HEK293T (cell line): ENCODE data around the gene ZNF831.

Source experiments
- CTCF ChIA-PET: fragments of 350-600 bp; formaldehyde crosslinking; extraction: SDS; loops from one replicate; lab custom pipeline; 2021; ENCODE audit warnings: antibody characterized with exemption, inconsistent platforms; lab: Yijun Ruan, JAX
- POLR2A ChIA-PET: fragments of 350-600 bp; formaldehyde crosslinking; extraction: SDS; loops from one replicate; lab custom pipeline; 2020; ENCODE audit warnings: antibody characterized with exemption, inconsistent platforms; lab: Yijun Ruan, JAX
- DNase-seq: peaks from one replicate; pipeline ENCODE4 v3.0.0; 2012; ENCODE audit warnings: mixed read lengths; ENCODE audit errors: extremely low spot score
- ARNT ChIP-seq: fragments of 450-650 bp; IDR thresholded peaks from 2 replicates; pipeline ENCODE4 v1.6.1; 2017; ENCODE audit warnings: mild to moderate bottlenecking
- BHLHE40 ChIP-seq: fragments of 450-650 bp; IDR thresholded peaks from 2 replicates; pipeline ENCODE4 v1.6.1; 2016; ENCODE audit warnings: mild to moderate bottlenecking, moderate library complexity, borderline replicate concordance
- CTBP1 ChIP-seq: fragments of 450-650 bp; IDR thresholded peaks from 2 replicates; pipeline ENCODE4 v1.6.1; 2016; ENCODE audit warnings: borderline replicate concordance
- ELF4 ChIP-seq: fragments of 450-650 bp; IDR thresholded peaks from 2 replicates; pipeline ENCODE4 v1.6.1; 2017; ENCODE audit warnings: antibody characterized with exemption
- FOXA1 ChIP-seq: fragments of 450-650 bp; IDR thresholded peaks from 2 replicates; pipeline ENCODE4 v1.6.1; 2016; ENCODE audit warnings: mild to moderate bottlenecking
- FOXK2 ChIP-seq: fragments of 450-650 bp; IDR thresholded peaks from 2 replicates; pipeline ENCODE4 v1.6.1; 2016; ENCODE audit warnings: mild to moderate bottlenecking
- FOXM1 ChIP-seq: fragments of 450-650 bp; IDR thresholded peaks from 2 replicates; pipeline ENCODE4 v1.6.1; 2017; ENCODE audit warnings: mild to moderate bottlenecking, borderline replicate concordance
- HDGF ChIP-seq: fragments of 450-650 bp; IDR thresholded peaks from 2 replicates; pipeline ENCODE4 v1.6.1; 2017; ENCODE audit warnings: antibody characterized with exemption, borderline replicate concordance
- L3MBTL2 ChIP-seq: fragments of 450-650 bp; conservative IDR thresholded peaks from 2 replicates; pipeline ENCODE4 v1.6.1; 2016; ENCODE audit warnings: mild to moderate bottlenecking
- LEF1 ChIP-seq: fragments of 450-650 bp; IDR thresholded peaks from 2 replicates; pipeline ENCODE4 v1.6.1; 2017; ENCODE audit warnings: mild to moderate bottlenecking, borderline replicate concordance
- NFRKB ChIP-seq: fragments of 450-650 bp; IDR thresholded peaks from 2 replicates; pipeline ENCODE4 v1.6.1; 2016; ENCODE audit warnings: mild to moderate bottlenecking, moderate library complexity
- SP1 ChIP-seq: fragments of 450-650 bp; IDR thresholded peaks from 2 replicates; pipeline ENCODE4 v1.6.1; 2017
- SUZ12 ChIP-seq: fragments of 450-650 bp; IDR thresholded peaks from 2 replicates; pipeline ENCODE4 v1.6.1; 2016; ENCODE audit warnings: mild to moderate bottlenecking
- TARDBP ChIP-seq: fragments of 450-650 bp; IDR thresholded peaks from 2 replicates; pipeline ENCODE4 v1.6.1; 2016
- ZNF384 ChIP-seq: fragments of 450-650 bp; IDR thresholded peaks from 2 replicates; pipeline ENCODE4 v1.6.1; 2016
- TF ChIP-seq, protein P1 (sequence below): fragments of 450-650 bp; IDR thresholded peaks from 2 replicates; pipeline ENCODE4 v1.6.1; 2016

Gene ZNF831

DNA sequence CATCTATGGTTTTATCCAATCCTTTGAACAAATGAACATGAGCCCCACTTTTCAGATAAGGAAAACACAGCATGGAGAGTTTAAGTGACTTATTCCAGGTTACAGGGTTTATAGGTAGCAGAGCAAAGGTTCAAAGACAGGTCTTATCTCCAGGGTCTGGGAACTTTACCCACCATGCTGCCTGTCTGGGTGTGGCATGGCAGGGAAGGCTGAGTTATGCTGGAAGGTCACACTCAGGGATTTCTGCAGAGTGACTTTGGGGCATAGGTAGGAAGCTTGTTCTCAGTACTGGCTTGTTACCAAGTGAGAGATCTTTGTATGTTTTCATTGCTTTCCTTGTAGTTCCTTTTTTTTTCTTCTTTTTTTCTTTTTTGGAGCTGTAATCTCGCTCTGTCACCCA is 1.8 kb downstream of the ZNF831 start:
- ChIA-PET POLR2A (no interaction called here), CTCF (no interaction called here)
- TF ChIP-seq, protein P1, sequence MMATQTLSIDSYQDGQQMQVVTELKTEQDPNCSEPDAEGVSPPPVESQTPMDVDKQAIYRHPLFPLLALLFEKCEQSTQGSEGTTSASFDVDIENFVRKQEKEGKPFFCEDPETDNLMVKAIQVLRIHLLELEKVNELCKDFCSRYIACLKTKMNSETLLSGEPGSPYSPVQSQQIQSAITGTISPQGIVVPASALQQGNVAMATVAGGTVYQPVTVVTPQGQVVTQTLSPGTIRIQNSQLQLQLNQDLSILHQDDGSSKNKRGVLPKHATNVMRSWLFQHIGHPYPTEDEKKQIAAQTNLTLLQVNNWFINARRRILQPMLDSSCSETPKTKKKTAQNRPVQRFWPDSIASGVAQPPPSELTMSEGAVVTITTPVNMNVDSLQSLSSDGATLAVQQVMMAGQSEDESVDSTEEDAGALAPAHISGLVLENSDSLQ = no peak
- TF ChIP-seq HDGF (no peak), L3MBTL2 (no peak), FOXA1 (no peak), FOXK2 (no peak), SUZ12 (no peak), FOXM1 (no peak), ELF4 (no peak), ARNT (no peak), NFRKB (no peak), LEF1 (no peak), ZNF384 (no peak), SP1 (no peak), CTBP1 (no peak), TARDBP (no peak)
- no peak for DNase-seq

DNA sequence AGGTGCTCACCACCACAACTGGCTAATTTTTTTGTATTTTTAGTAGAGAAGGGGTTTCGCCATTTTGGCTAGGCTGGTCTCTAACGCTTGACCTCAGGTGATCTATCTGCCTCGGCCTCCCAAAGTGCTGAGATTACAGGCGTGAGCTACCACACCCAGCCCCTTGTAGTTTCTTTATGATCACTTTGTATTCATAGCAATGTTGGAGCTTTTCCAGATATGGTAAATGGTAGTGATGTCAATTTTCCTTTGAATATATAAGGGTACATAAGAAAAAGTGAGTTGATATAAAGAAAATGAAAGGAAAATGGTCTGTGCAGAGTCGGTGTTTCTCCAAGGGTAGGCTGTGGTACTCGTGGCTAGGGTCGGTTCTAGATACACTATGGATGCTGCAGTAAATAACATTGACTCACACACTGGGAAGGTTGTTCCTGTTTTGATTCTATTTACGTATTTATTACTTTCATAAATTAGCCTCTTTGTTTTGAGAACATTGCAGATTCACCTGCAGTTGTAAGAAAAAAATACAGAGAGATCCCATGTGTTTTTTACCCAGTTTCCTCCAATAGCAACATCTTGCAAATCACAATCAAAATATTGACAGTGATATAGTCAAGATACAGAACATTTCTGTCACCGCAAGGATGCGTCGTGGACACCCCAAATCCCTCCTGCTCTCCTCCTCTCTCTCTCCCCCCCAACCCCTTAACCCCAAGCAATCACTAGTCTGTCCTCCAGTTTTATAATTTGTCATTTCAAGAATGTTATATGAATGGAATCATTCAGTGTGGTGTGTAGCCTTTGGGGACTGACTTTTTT is 2.5 kb downstream of the ZNF831 start:
- CTCF ChIA-PET = interaction anchor here (0.6 kb wide), 1 partner anchor 10 kb away, joined by 3 read pairs; no protein-coding TSS in a partner anchor
- no peak for DNase-seq
- TF ChIP-seq ARNT = no peak
- TF ChIP-seq, protein P1 = no peak
- TF ChIP-seq FOXM1 = no peak
- no peak for TF ChIP-seq SUZ12
- TF ChIP-seq BHLHE40 = no peak
- no peak for TF ChIP-seq FOXK2
- TF ChIP-seq ELF4 = no peak
- no peak for TF ChIP-seq NFRKB
- no peak for TF ChIP-seq FOXA1
- no peak for TF ChIP-seq TARDBP
- no peak for TF ChIP-seq HDGF
- no peak for TF ChIP-seq CTBP1
- TF ChIP-seq LEF1 = no peak
- no peak for TF ChIP-seq ZNF384
- TF ChIP-seq L3MBTL2 = no peak
- no peak for TF ChIP-seq SP1
- POLR2A ChIA-PET = no interaction called here

DNA sequence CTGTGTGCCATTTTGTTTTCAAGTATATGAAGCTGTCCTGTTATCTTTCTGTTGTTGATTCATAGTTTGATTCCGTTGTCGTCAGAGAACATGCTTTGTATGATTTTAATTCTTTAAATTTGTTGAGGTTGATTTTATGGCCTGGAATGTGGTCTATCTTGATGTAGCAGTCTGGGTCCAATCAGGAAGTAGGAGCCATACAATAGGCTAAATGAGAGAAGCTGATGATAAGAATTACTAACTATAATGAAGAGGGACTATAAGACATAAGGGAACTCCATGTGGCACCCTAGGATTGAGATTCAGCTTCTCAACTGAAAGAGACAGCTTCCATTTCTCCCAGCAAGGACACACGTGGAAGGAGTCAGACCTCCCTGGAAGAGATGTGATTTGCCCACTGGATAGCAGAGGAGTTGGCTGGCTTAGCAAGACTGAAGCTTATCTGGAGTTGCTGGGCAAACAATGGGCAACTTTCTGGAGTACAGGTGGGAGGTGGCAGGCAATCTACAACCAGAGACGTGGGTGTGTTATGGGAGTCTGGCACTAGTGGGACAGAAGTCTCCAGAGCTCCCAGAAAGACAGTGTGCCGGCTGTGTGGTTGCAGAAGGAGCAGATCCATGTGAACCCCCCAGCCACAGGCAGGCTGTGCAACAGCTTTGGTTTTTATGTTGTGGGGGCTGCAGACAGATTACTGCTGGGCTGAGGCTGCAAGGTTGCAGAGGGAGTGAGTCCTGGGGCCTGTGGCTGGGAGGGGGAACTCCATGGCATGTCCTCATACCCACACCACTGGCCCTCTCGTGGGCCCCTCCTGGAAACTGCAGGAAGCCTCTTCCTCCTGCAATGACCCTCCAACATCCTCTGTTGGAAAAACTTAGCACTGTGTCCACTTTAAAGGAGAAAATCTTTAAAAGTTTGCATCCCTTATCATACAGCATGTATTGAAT is 7.1 kb downstream of the ZNF831 start:
- ChIA-PET POLR2A (no interaction called here), CTCF (no interaction called here)
- no peak for DNase-seq
- TF ChIP-seq HDGF = no peak
- no peak for TF ChIP-seq NFRKB
- no peak for TF ChIP-seq FOXK2
- no peak for TF ChIP-seq FOXA1
- TF ChIP-seq BHLHE40 = no peak
- TF ChIP-seq ARNT = no peak
- TF ChIP-seq CTBP1 = no peak
- TF ChIP-seq L3MBTL2 = no peak
- TF ChIP-seq TARDBP = no peak
- no peak for TF ChIP-seq LEF1
- TF ChIP-seq ZNF384 = no peak
- no peak for TF ChIP-seq ELF4
- TF ChIP-seq FOXM1 = no peak
- TF ChIP-seq SUZ12 = no peak
- TF ChIP-seq SP1 = no peak
- TF ChIP-seq, protein P1 = no peak

DNA sequence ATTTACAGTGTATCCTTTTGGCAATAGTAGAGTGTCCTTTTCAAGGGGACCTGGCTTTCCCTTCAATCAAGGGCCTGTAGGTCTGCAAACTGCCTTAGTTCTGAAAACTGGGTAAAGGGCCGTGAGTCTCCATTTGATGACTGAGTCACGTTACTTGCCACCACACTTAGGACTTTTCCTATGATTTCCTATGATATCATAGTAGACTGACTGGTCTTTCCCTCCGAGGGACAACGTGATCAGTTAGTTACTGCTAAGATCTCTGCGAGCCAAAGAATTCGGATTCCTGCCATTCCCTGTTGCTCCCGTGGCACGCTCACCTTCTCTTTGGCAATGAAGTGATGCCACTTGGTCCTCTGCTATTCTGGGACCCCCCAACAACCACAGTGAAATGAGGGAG is 8.4 kb downstream of the ZNF831 start:
- no peak for DNase-seq
- POLR2A ChIA-PET = no interaction called here
- CTCF ChIA-PET = no interaction called here
- TF ChIP-seq CTBP1 (no peak), NFRKB (no peak), L3MBTL2 (no peak), BHLHE40 (no peak), LEF1 (no peak), SUZ12 (no peak), TARDBP (no peak), HDGF (no peak), ARNT (no peak), ZNF384 (no peak), SP1 (no peak), FOXK2 (no peak), FOXA1 (no peak), FOXM1 (no peak), ELF4 (no peak)
- TF ChIP-seq, protein P1 = no peak
